Heart right ventricle (tissue), 16 donors: ENCODE results near the gene ELMO1. TPM values are rescaled to one million over a fixed set of nuclear protein-coding genes. Genes with fewer than 3 reads are reported as not detected.
A peak's percentile ranks its signal among the peaks of the same experiment; 100 is the strongest.

Source experiments
- ATAC-seq, 8 donors: fragments of 200-7000 bp; cut with Tn5 transposase; one replicate each; pipeline ENCODE4 v1.9.1; 2020; ENCODE audit warnings: mild to moderate bottlenecking in 8 of 8, moderate library complexity in 8 of 8, moderate number of reproducible peaks in 1 of 8
- DNase-seq, 2 donors: peaks; one replicate each; pipeline ENCODE4 v3.0.0-alpha.2; 2020
- H3K27ac ChIP-seq, 10 donors: fragments of 200-600 bp; sonication (generic) in 2 of 10; one replicate each; pipeline versions ENCODE4 v1.5.0 to v1.8.0; 2020 to 2022; ENCODE audit warnings: mild to moderate bottlenecking in 3 of 10
- H3K27me3 ChIP-seq, 7 donors: fragments of 200-600 bp; one replicate each; pipeline ENCODE4 v1.8.0; 2021 to 2022; ENCODE audit warnings: mild to moderate bottlenecking in 2 of 7
- H3K36me3 ChIP-seq, 9 donors: fragments of 200-600 bp; sonication (generic) in 1 of 9; one replicate each; pipeline versions ENCODE4 v1.5.0 to v1.8.0; 2020 to 2022; ENCODE audit warnings: mild to moderate bottlenecking in 2 of 9
- H3K4me1 ChIP-seq, 9 donors: fragments of 200-600 bp; sonication (generic) in 1 of 9; one replicate each; pipeline versions ENCODE4 v1.5.0 to v1.8.0; 2020 to 2022; ENCODE audit warnings: mild to moderate bottlenecking in 4 of 9
- H3K4me3 ChIP-seq, 10 donors: fragments of 200-600 bp; sonication (generic) in 2 of 10; one replicate each; pipeline versions ENCODE4 v1.5.0 to v1.8.0; 2020 to 2022; ENCODE audit warnings: mild to moderate bottlenecking in 7 of 10, moderate library complexity in 2 of 10
- H3K9me3 ChIP-seq, 11 donors: fragments of 200-600 bp in 10 of 11; sonication (generic) in 2 of 11; one replicate each; pipeline versions ENCODE4 v1.5.0 to v1.8.0; 2013 to 2022; ENCODE audit warnings: mild to moderate bottlenecking in 2 of 11, control low read depth in 1 of 11, moderate library complexity in 1 of 11
- WGBS, 2 donors: extraction: QIAGEN DNeasy Blood & Tissue Kit; methylation state at CpG; one replicate each; pipeline ENCODE4 v1.1.7; 2013; ENCODE audit warnings: inconsistent platforms in 1 of 2; 5-methylcytosine and 5-hydroxymethylcytosine counted together
- intact Hi-C, 10 donors: fragments of 100-400 bp; cut with DNase I; formaldehyde crosslinking; loops; one replicate each; pipeline versions ENCODE4 v1.11.1 to v1.14.2; 2022
- polyA plus RNA-seq, 2 donors: library from polyadenylated mRNA; stranded (reverse); fragments of 200-250 nt; gene quantifications; one replicate each; pipeline ENCODE4 v1.2.3, GENCODE V29; 2013
- total RNA-seq, 10 donors: library from RNA; stranded (reverse); fragmentation: NEBNext Ultra II Directional in 3 of 10; extraction: Animal tissue kit (Norgen Biotek cat#: 25700) in 3 of 10; gene quantifications; one replicate each; pipeline versions ENCODE4 v1.2.1 to v1.2.4, GENCODE V29; 2021 to 2023
- TF ChIP-seq, protein P1 (sequence below), 9 donors: fragments of 200-600 bp; sonication (generic) in 2 of 9; IDR thresholded peaks; one replicate each; pipeline versions ENCODE4 v1.5.0 to v1.8.0; 2021 to 2022; ENCODE audit warnings: antibody characterized with exemption in 9 of 9, mild to moderate bottlenecking in 5 of 9, moderate library complexity in 1 of 9
- donor health status: Arrhythmogenic right ventricular cardiomyopathy.
- donor health status: ischemic (EF 13 %, LVEDD 7.1; RV severe dilation, severe dysfunction).
- donor health status: healthy with polysubstance abuse.
- donor health status: DM: no; HTN: yes; CAD: no.
- donor health status: DM: no; HTN: no; CAD: no.
- donor health status: ischemic (EF 25% LVEDD 6.9; RV normal size, moderate dysfunction).
- donor health status: ischemic (EF 25% LVEDD 5.7; RV mildly dilated, moderate dysfunction).
- donor health status: healthy.
- donor health status: DM: yes; HTN: yes; CAD: no.
- donor health status: Ischemic cardiomyopathy.
- donor health status: ischemic (EF 35%, LVEDD 5.7; RV mildly dilated, moderate dysfunction).
- donor health status: nonischemic (EF 11% LVEDD 7.7; RV severe dilation, severe dysfunction).
- donor health status: DM: yes; HTN: yes; CAD: no.
- donor health status: PGD.
- donor health status: ischemic (EF 29% LVEDD 5.4; RV normal size, mild dysfunction).
- donor health status: nonischemic (EF 23%, LVEDD 6.1; RV moderate dilation, normal function).

The ELMO1 gene
- total and polyA plus RNA-seq, 12 donors, result 8.5 to 18.0 (median 13.9) TPM

DNA sequence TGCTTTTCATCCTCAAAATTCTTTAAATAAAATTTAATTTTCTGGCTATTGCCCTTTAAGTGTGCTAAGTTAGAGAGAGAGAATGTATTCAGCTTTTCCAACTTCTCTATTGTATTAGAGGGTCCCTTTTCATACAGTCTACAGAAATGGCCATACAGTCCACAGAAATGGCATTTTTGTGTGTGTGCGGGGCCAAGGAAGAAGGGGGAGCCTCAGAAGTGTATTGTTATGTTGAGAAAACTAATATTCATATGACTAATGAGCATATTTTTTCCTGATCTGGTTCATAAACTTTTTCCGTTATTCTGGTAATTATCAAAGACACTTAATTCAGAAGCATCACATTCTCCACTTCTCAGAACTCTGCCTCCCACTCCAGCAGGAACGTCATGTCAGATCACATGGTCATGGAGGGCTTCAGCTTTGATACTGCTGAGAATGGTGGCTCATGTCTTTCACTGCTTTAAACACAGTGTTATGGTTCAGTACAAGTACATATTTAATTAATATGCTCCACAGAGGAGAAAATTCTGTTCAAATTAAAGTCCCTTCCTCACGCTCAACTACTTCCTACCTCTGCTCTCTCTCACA lies 37.1 kb downstream of the ELMO1 start:
- intact Hi-C loops, result no loop called here
- Histone ChIP-seq H3K9me3 (peaks cover 0 to 10% (median 0%) of the 10 kb centered on the region in 11 donors), H3K27me3 (no peaks in the 10 kb centered on the region), H3K4me3 (no peak overlapping the region), H3K36me3 (no peaks in the 10 kb centered on the region), H3K4me1 (peaks cover 0 to 55% (median 29%) of the 10 kb centered on the region in 9 donors), H3K27ac (peak overlapping the region in 4 of 10 donors; percentile 2 to 56 (median 28))
- 75 to 82% methylated on average over 4 of the region's 4 CpGs for WGBS, 2 donors
- DNase-seq, result no peak
- TF ChIP-seq, protein P1, sequence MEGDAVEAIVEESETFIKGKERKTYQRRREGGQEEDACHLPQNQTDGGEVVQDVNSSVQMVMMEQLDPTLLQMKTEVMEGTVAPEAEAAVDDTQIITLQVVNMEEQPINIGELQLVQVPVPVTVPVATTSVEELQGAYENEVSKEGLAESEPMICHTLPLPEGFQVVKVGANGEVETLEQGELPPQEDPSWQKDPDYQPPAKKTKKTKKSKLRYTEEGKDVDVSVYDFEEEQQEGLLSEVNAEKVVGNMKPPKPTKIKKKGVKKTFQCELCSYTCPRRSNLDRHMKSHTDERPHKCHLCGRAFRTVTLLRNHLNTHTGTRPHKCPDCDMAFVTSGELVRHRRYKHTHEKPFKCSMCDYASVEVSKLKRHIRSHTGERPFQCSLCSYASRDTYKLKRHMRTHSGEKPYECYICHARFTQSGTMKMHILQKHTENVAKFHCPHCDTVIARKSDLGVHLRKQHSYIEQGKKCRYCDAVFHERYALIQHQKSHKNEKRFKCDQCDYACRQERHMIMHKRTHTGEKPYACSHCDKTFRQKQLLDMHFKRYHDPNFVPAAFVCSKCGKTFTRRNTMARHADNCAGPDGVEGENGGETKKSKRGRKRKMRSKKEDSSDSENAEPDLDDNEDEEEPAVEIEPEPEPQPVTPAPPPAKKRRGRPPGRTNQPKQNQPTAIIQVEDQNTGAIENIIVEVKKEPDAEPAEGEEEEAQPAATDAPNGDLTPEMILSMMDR (IDR thresholded peaks at IDR 0.05), result no peak
- no peak for ATAC-seq

DNA sequence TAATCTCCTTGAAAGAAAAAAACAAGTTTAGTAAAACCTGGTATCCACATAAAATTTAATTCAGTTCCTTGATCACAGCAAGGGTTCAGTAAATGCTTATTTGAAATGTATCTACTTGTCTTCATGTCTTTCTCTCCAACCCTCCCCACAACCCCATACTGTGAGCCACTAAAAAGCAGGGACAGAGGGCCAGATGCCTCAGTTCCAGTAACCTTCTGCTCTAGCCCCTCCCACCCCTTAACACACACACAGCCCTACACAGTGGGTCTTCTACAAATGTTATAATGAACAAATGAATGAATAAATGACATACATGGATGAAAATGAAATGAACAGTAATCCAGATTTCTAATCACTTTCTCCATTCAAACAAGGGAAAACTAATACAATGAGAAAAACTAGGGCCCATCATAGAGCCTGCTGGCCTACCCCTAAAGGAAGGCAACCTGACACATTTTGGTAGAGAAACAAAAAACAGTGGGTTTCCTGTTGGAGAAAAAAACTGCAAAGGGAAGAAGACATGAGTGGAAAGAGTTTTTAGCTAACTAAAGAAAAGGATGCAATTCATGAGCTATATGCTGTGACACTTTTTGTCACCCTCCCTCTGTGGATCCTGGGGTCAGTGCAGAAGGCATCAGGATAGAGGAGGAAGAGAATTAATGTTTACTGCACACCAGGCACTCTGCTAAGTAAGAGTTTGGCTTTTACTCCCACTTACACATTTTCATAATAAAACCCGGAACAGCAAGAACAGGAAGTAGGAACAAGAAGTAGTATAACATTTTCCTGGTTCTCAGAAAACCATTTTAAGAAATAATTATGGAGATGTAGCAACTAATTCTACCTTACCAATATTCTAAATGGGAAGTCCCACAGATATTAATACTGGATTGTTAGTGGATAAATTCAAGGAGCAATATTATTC lies 38.1 kb downstream of the ELMO1 start:
- H3K9me3 ChIP-seq, result peaks cover 0 to 10% (median 0%) of the 10 kb centered on the region in 11 donors
- ATAC-seq, result peak in 1 of 8 donors; percentile 34
- DNase-seq, result no peak
- WGBS, 2 donors, result 35 to 56% methylated on average over 1 of the region's 1 CpG
- intact Hi-C loops, result no loop called here
- no peaks in the 10 kb centered on the region for H3K36me3 ChIP-seq
- H3K4me3 ChIP-seq, result no peak overlapping the region
- TF ChIP-seq, protein P1 (IDR thresholded peaks at IDR 0.05), result no peak
- peak overlapping the region in 4 of 10 donors; percentile 2 to 56 (median 32) for H3K27ac ChIP-seq
- H3K27me3 ChIP-seq, result no peaks in the 10 kb centered on the region
- peaks cover 5 to 61% (median 36%) of the 10 kb centered on the region in 9 donors for H3K4me1 ChIP-seq

DNA sequence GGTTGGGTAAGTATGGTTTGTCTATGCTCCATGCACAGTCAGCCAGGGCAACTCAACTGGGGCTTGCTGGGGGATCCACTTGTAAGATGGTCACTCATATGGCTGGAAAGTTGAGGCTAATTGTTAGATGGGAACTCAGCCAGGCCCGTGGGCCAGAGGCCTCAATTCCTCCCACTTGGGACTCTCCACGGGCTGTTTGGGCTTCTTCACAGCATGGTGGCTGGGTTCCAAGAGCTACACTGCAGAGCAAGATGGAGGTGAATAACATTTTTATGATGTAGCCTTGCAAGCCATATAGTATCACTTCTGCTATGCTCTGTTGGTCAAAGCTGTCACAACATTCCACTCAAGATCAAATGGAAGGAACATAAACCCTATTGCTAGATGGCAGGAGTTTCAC lies 39.2 kb downstream of the ELMO1 start:
- peaks cover 7 to 72% (median 47%) of the 10 kb centered on the region in 9 donors for H3K4me1 ChIP-seq
- WGBS, 2 donors, result 44 to 45% methylated on average over 2 of the region's 2 CpGs
- TF ChIP-seq, protein P1 (IDR thresholded peaks at IDR 0.05), result no peak
- no peaks in the 10 kb centered on the region for H3K27me3 ChIP-seq
- intact Hi-C loops, result loop anchor here in 2 of 10 donors (5.0 kb wide), 2 partner anchors 33 to 38 kb away; partner anchors contain the start of gene ELMO1 (in 1 of the 2)
- H3K36me3 ChIP-seq, result no peaks in the 10 kb centered on the region
- no peak overlapping the region for H3K4me3 ChIP-seq
- ATAC-seq, result no peak
- H3K9me3 ChIP-seq, result peaks cover 0 to 10% (median 0%) of the 10 kb centered on the region in 11 donors
- no peak for DNase-seq
- peak overlapping the region in 3 of 10 donors; percentile 3 to 55 (median 52) for H3K27ac ChIP-seq
